IPS-18a (cell line): ENCODE results near the gene EFNB3.

Experiments
- H3K27ac ChIP-seq: one replicate; pipeline ENCODE4 v1.5.1; 2013; ENCODE audit warnings: low read length
- H3K27me3 ChIP-seq: one replicate; pipeline ENCODE4 v1.6.1; 2013; ENCODE audit warnings: mild to moderate bottlenecking, low read length; ENCODE audit not compliant: control insufficient read depth, insufficient read depth
- H3K36me3 ChIP-seq: one replicate; pipeline ENCODE4 v1.6.1; 2013; ENCODE audit warnings: low read depth, low read length; ENCODE audit not compliant: control insufficient read depth
- H3K4me1 ChIP-seq: one replicate; pipeline ENCODE4 v1.6.1; 2013; ENCODE audit warnings: low read depth, low read length; ENCODE audit not compliant: control insufficient read depth
- H3K4me3 ChIP-seq: one replicate; pipeline ENCODE4 v1.5.1; 2013; ENCODE audit warnings: low read length
- H3K9ac ChIP-seq: one replicate; pipeline ENCODE4 v1.6.1; 2013; ENCODE audit warnings: mild to moderate bottlenecking, low read length, moderate library complexity
- H3K9me3 ChIP-seq: one replicate; pipeline ENCODE4 v1.6.1; 2013; ENCODE audit warnings: low read depth, low read length; ENCODE audit not compliant: control insufficient read depth

EFNB3 gene

DNA sequence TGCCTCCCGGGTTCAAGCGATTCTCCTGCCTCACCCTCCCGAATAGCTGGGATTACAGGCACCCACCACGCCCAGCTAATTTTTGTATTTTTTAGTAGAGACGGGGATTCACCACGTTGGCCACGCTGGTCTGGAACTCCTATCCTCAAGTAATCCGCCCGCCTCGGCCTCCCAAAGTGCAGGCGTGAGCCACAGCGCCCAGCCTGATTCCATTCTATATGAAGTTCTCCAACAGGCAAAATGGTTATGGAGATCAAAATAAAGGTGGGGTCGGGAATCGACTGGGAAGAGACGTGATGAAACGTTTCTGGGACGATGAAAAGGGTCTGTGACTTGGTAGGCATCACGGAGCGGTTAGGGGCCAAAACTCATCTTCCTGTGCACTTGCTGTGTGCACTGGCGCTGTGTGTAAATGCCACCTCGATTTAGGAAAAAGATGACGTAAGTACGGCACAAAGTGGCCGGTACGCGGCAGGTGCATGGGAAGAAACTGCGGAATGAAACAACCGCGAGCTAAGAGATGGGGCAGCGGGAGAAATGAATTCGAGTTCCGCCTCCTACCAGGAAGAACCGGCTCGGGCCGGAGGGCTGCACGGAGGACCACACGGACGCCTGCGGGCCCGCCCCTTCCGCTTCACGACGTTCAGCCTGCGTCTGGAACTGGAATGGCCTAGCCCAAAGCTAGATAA is 19.3 kb upstream of the EFNB3 start:
- Histone ChIP-seq H3K4me3 (peak overlapping the region; percentile 81), H3K4me1 (peaks cover 14% of the 10 kb centered on the region), H3K9ac (peak overlapping the region; percentile 98), H3K9me3 (no peaks in the 10 kb centered on the region), H3K27ac (peak overlapping the region; percentile 96), H3K27me3 (no peaks in the 10 kb centered on the region), H3K36me3 (peaks cover 5% of the 10 kb centered on the region)

DNA sequence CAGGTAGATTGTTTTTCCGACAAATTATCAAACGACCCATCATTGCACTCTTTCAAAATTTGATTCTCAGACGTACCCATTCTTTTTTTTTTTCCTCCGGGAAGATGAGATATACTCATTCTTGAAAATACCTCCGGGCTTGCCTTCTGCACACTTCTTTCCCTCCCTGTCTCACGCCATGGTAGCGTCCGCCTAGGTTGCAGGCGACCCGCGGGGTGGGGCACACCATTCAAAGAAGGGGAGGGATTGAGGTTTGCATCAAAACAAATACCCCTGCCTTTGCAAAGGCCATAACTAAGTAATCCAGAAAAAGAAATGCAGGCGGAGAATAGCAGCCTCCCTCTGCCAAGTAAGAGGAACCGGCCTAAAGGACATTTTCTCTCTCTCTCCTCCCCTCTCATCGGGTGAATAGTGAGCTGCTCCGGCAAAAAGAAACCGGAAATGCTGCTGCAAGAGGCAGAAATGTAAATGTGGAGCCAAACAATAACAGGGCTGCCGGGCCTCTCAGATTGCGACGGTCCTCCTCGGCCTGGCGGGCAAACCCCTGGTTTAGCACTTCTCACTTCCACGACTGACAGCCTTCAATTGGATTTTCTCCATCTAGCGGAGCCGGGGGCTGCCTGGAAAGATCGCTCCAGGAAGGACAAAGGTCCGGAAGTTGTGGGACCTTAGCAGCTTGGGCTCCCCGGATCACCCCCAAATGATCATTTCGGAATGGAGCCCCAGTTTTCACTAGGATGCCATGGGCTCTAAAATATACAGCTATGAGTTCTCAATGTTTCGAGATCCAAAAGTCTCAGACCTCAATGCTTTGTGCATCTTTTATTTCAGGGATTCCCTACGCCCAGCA is 18.6 kb upstream of the EFNB3 start:
- peak overlapping the region; percentile 81 for H3K4me3 ChIP-seq
- H3K27ac ChIP-seq: peak overlapping the region; percentile 93
- peak overlapping the region; percentile 98 for H3K9ac ChIP-seq
- peaks cover 14% of the 10 kb centered on the region for H3K4me1 ChIP-seq
- no peaks in the 10 kb centered on the region for H3K9me3 ChIP-seq
- H3K36me3 ChIP-seq: peaks cover 5% of the 10 kb centered on the region
- H3K27me3 ChIP-seq: no peaks in the 10 kb centered on the region

DNA sequence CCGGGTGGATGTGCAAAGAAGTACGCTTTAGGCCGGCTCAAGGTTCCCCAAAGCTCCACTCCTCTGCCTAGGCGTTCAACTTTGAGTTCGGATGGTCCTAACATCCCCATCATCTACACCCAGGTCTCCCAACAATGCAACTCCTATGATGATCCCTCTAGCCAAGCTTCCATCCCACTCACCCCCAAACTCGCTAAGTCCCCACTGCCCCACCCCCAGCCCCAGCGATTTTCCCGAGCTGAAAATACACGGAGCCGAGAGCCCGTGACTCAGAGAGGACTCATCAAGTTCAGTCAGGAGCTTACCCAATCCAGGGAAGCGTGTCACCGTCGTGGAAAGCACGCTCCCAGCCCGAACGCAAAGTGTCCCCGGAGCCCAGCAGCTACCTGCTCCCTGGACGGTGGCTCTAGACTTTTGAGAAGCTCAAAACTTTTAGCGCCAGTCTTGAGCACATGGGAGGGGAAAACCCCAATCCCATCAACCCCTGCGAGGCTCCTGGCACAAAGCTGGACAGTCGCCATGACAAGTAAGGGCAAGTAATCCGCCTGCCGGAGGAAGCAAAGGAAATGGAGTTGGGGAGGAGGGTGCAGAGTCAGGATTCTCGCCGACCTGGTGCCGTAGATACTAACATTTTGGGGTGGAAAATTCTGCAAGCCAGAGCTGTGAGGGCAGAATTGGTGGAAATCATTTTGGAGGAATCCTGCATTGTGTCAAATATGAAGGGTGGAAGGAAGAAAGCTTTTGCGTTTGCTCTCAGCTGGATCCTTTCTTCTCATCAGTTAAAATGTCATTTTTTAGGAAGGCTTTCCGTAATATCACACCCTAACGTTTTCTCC is 17.7 kb upstream of the EFNB3 start, which contains the start of gene TP53:
Gene TP53, minus strand, starts transcription at position 419 of the 836 bp plus-strand sequence. CDS start 10,896 bp downstream, outside the sequence.
- Histone ChIP-seq H3K9ac (peak within 1 kb of the TSS; percentile 98), H3K4me1 (peaks cover 14% of the 10 kb centered on the region), H3K27me3 (no peaks in the 10 kb centered on the region), H3K36me3 (peaks cover 5% of the 10 kb centered on the region), H3K4me3 (peak within 1 kb of the TSS; percentile 86), H3K9me3 (no peaks in the 10 kb centered on the region), H3K27ac (peak within 1 kb of the TSS; percentile 93)

DNA sequence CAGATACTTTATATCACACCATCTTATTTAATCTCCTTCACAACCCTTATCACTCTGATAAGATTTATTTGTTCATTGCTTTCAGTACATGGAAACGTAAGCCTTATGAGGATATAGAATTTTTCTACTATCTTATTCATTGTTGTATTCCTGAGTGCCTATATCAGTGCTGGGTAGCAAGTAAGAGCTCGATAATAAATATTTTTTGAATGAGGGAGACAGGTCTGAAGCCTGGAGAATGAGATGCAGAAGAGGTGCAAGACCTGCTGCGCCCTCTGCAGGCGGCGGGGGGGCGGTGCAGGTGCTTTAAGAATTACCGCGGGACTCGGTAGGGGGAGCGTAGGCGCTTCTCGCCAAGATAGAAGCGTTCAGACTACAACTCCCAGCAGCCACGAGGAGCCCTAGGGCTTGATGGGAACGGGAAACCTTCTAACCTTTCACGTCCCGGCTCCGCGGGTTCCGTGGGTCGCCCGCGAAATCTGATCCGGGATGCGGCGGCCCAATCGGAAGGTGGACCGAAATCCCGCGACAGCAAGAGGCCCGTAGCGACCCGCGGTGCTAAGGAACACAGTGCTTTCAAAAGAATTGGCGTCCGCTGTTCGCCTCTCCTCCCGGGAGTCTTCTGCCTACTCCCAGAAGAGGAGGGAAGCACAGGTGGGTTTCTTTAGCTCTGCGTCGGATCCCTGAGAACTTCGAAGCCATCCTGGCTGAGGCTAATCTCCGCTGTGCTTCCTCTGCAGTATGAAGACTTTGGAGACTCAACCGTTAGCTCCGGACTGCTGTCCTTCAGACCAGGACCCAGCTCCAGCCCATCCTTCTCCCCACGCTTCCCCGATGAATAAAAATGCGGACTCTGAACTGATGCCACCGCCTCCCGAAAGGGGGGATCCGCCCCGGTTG is 16.8 kb upstream of the EFNB3 start, which contains the start of gene WRAP53:
Gene WRAP53, plus strand, starts transcription at position 570 of the 900 bp plus-strand sequence. Its CDS starts 172 bp downstream, at position 742.
- Histone ChIP-seq H3K4me3 (peak within 1 kb of the TSS; percentile 86), H3K9me3 (no peaks in the 10 kb centered on the region), H3K27me3 (no peaks in the 10 kb centered on the region), H3K4me1 (peaks cover 14% of the 10 kb centered on the region), H3K36me3 (peaks cover 5% of the 10 kb centered on the region), H3K9ac (peak within 1 kb of the TSS; percentile 98), H3K27ac (peak within 1 kb of the TSS; percentile 93)

DNA sequence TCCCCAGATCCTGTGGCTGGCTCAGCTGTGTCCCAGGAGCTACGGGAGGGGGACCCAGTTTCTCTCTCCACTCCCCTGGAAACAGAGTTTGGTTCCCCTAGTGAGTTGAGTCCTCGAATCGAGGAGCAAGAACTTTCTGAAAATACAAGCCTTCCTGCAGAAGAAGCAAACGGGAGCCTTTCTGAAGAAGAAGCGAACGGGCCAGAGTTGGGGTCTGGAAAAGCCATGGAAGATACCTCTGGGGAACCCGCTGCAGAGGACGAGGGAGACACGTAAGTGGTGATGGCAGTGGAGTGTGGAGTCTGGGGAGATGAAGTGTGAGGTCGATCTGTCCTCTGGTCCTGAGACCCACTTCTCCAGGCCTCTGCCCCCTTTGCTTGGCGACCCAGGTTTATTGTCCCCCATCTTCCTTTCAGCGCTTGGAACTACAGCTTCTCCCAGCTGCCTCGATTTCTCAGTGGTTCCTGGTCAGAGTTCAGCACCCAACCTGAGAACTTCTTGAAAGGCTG is 16.1 kb upstream of the EFNB3 start:
- no peaks in the 10 kb centered on the region for H3K9me3 ChIP-seq
- H3K4me3 ChIP-seq: peak overlapping the region; percentile 86
- H3K36me3 ChIP-seq: peaks cover 2% of the 10 kb centered on the region
- H3K27me3 ChIP-seq: no peaks in the 10 kb centered on the region
- peak overlapping the region; percentile 44 for H3K27ac ChIP-seq
- H3K4me1 ChIP-seq: peaks cover 14% of the 10 kb centered on the region
- peak overlapping the region; percentile 81 for H3K9ac ChIP-seq

DNA sequence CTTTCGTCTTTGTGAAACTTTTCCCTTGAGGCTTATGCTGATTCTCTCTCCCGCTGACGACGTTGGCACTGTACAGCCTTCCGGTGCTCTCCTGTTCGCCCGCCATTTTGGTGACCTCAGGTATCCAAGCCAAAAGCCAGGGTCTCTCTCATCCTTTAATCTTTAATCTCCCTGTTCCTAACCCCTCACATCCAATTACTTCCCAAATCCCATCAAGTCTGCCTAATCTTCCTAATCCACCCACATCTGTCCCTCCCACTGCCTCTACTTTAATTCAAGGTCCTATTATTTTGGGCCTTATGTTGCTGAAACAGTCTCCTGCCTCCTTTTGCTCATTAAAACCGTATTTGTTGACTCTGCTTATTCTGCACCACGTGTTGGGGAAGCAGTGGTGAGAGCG is 9.4 kb upstream of the EFNB3 start:
- no peak overlapping the region for H3K9ac ChIP-seq
- H3K27ac ChIP-seq: no peak overlapping the region
- H3K9me3 ChIP-seq: no peaks in the 10 kb centered on the region

DNA sequence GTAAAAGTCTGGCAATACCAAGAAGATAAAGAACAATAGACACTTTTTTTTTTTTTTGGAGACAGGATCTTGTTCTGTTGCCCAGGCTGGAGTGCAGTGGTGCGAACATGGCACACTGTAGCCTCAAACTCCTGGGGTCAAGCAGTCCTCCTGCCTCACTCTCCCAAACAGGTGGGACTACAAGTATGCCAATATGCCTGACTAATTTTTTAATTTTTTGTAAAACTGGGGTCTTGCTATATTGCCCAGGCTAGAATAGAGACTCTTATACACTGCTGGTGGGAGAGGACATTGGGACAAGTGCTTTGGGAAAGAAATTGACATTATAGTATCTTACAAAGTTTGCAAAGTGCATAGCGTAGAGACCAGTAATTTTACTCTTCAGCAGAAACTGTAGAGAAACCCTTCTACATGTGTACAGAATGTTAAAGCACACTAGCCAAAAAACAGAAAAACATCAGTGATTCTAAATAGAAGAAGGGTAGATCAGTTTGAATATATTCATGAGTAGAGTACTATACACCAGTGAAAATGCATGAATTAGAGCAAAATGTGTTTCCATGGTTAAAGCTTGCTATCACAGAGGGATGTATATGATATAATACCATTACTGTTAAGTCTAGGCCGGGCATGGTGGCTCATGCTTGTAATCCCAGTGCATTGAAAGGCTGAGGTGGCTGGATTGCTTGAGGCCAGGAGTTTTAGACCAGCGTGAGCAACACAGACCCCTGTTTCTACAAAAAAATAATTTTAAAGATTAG is 7.0 kb upstream of the EFNB3 start:
- Histone ChIP-seq H3K36me3 (peaks cover 15% of the 10 kb centered on the region), H3K4me1 (peaks cover 1% of the 10 kb centered on the region), H3K9me3 (no peaks in the 10 kb centered on the region), H3K9ac (no peak overlapping the region), H3K27me3 (no peaks in the 10 kb centered on the region), H3K4me3 (no peak overlapping the region), H3K27ac (no peak overlapping the region)

More for the DNA sequence above, 9.4 kb upstream of the EFNB3 start:
- Histone ChIP-seq H3K36me3 (peaks cover 7% of the 10 kb centered on the region), H3K4me1 (no peaks in the 10 kb centered on the region), H3K4me3 (no peak overlapping the region), H3K27me3 (no peaks in the 10 kb centered on the region)

DNA sequence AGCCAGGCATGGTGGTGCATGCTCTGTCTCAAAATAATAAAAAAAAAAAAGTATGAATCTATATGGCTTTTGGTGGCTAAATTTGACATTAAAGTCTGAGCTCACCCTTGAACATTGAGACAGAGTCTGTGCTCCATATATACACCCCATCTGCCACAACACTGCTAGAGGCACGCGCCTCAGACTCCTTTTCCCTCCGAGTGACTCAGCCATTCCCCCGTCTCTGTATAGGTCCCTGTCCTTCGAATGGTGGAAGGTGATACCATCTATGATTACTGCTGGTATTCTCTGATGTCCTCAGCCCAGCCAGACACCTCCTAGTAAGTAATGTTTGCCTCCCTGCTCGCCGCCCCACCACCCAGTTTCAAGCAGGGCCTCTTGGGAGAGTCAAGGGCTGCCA is 4.5 kb upstream of the EFNB3 start:
- no peak overlapping the region for H3K9ac ChIP-seq
- no peaks in the 10 kb centered on the region for H3K9me3 ChIP-seq
- peaks cover 10% of the 10 kb centered on the region for H3K36me3 ChIP-seq
- H3K4me3 ChIP-seq: no peak overlapping the region
- peaks cover 10% of the 10 kb centered on the region for H3K27me3 ChIP-seq
- no peak overlapping the region for H3K27ac ChIP-seq
- H3K4me1 ChIP-seq: peaks cover 16% of the 10 kb centered on the region

DNA sequence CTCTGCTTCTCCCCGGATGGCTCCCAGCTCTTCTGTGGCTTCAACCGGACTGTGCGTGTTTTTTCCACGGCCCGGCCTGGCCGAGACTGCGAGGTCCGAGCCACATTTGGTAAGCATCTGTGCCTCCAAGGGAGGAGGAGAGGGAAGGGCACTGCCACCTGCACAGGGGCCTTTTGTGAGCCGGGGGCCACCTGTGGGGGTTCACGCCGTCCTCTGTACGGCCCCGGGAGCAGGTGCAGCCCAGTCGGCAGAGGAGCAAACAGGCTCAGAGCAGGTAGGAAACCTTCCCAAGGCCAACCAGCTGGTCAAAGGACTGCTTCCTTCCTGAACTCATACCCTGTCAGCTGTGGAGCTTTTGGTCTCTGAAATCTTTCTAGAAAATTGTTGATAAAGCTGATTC is 3.3 kb upstream of the EFNB3 start:
- Histone ChIP-seq H3K4me3 (no peak overlapping the region), H3K27ac (no peak overlapping the region), H3K27me3 (peaks cover 21% of the 10 kb centered on the region), H3K4me1 (peaks cover 24% of the 10 kb centered on the region), H3K9me3 (no peaks in the 10 kb centered on the region), H3K9ac (no peak overlapping the region), H3K36me3 (peaks cover 8% of the 10 kb centered on the region)

DNA sequence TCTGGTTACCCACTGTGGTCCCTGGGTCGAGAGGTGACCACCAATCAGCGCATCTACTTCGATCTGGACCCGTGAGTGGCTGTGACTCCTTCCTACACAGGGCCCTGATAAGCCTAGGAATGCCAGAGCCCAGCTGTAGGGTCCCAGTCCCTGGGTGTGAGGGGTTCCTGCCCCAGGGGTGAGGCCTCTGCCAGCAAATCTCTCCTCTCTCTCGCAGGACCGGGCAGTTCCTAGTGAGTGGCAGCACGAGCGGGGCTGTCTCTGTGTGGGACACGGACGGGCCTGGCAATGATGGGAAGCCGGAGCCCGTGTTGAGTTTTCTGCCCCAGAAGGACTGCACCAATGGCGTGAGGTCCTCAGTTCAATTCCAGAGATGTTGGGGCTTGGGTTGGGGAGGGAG is 2.2 kb upstream of the EFNB3 start:
- Histone ChIP-seq H3K36me3 (peaks cover 8% of the 10 kb centered on the region), H3K9me3 (no peaks in the 10 kb centered on the region), H3K4me3 (no peak overlapping the region), H3K9ac (peak overlapping the region; percentile 65), H3K27ac (peak overlapping the region; percentile 69), H3K4me1 (peaks cover 24% of the 10 kb centered on the region), H3K27me3 (peaks cover 23% of the 10 kb centered on the region)
